Measurements from ENCODE around the gene HERPUD2.

HERPUD2 gene

GRCh38 chr7:35619863-35620262, 75.1 kb downstream of the HERPUD2 start:
- DNase-seq (ENCODE audit: low read depth): no peak
- TF ChIP-seq CTCF (IDR thresholded peaks at IDR 0.05; ENCODE audit: control insufficient read depth, extremely low read depth, insufficient read depth): no peak

GRCh38 chr7:35617041-35617440, 77.9 kb downstream of the HERPUD2 start:
- TF ChIP-seq CTCF (IDR thresholded peaks at IDR 0.05; ENCODE audit: control insufficient read depth, extremely low read depth, insufficient read depth): no peak
- H3K4me3 ChIP-seq (ENCODE audit: low read depth, low read length): no peak overlapping the region
- DNase-seq (ENCODE audit: low read depth): peak; percentile 54

More at GRCh38 chr7:35619863-35620262, 75.1 kb downstream of the HERPUD2 start:
- H3K4me3 ChIP-seq (ENCODE audit: low read depth, low read length): no peak overlapping the region

- DNase-seq (ENCODE audit: low read depth): no peak
- H3K4me3 ChIP-seq (ENCODE audit: low read depth, low read length): no peak overlapping the region
- no peak for TF ChIP-seq CTCF (IDR thresholded peaks at IDR 0.05; ENCODE audit: control insufficient read depth, extremely low read depth, insufficient read depth)
These were observed 81.8 kb downstream of the HERPUD2 start for GRCh38 chr7:35613150-35613549.

- no peak for DNase-seq (ENCODE audit: low read depth)
- no peak for TF ChIP-seq CTCF (IDR thresholded peaks at IDR 0.05; ENCODE audit: control insufficient read depth, extremely low read depth, insufficient read depth)
- no peak overlapping the region for H3K4me3 ChIP-seq (ENCODE audit: low read depth, low read length)
These were observed 89.2 kb downstream of the HERPUD2 start for GRCh38 chr7:35605760-35606159.

GRCh38 chr7:35604595-35604994, 90.3 kb downstream of the HERPUD2 start:
- DNase-seq (ENCODE audit: low read depth): no peak
- no peak for TF ChIP-seq CTCF (IDR thresholded peaks at IDR 0.05; ENCODE audit: control insufficient read depth, extremely low read depth, insufficient read depth)
- no peak overlapping the region for H3K4me3 ChIP-seq (ENCODE audit: low read depth, low read length)

- H3K4me3 ChIP-seq (ENCODE audit: low read depth, low read length): no peak overlapping the region
- DNase-seq (ENCODE audit: low read depth): no peak
- TF ChIP-seq CTCF (IDR thresholded peaks at IDR 0.05; ENCODE audit: control insufficient read depth, extremely low read depth, insufficient read depth): no peak
These were observed 95.3 kb downstream of the HERPUD2 start for GRCh38 chr7:35599645-35600044.

GRCh38 chr7:35599061-35599460, 95.9 kb downstream of the HERPUD2 start:
- DNase-seq (ENCODE audit: low read depth): no peak
- H3K4me3 ChIP-seq (ENCODE audit: low read depth, low read length): no peak overlapping the region
- no peak for TF ChIP-seq CTCF (IDR thresholded peaks at IDR 0.05; ENCODE audit: control insufficient read depth, extremely low read depth, insufficient read depth)

All from LNCaP clone FGC (cell line).